Retinal pigment epithelial cell (primary cell): Measurements from ENCODE around the gene FBN1.

Experiments
- DNase-seq: peaks from one replicate; pipeline ENCODE4 v3.0.0-alpha.2; 2010; ENCODE audit warnings: low read depth
- H3K4me3 ChIP-seq: 2 replicates; pipeline ENCODE4 v1.5.1; 2011; ENCODE audit warnings: mild to moderate bottlenecking, low read length, control low read depth, moderate library complexity
- CTCF ChIP-seq: conservative IDR thresholded peaks from 2 replicates; pipeline ENCODE4 v1.5.1; 2011; ENCODE audit warnings: low read depth, low read length, control low read depth, inconsistent platforms

The FBN1 gene

DNA sequence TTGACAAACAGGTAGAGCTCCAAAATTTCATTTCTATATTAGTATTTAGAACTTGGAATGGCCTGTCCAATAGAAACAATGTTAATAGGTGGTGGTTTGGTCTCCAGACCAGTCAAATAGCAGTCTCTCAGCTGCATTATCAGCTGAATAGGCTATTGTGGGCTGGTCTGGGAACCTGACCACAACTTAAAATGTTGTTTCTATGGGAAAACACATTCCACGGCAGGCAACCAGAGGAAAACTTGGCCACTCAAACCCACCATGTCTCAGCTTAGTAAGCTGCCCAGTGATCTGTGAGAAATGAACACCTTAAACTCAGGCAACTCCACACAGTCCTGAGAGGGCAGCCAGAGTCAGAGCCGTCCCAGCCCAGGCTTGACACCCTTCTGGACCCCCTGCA lies 20.4 kb downstream of the FBN1 start:
- TF ChIP-seq CTCF: no peak
- DNase-seq: no peak
- no peak overlapping the region for H3K4me3 ChIP-seq

DNA sequence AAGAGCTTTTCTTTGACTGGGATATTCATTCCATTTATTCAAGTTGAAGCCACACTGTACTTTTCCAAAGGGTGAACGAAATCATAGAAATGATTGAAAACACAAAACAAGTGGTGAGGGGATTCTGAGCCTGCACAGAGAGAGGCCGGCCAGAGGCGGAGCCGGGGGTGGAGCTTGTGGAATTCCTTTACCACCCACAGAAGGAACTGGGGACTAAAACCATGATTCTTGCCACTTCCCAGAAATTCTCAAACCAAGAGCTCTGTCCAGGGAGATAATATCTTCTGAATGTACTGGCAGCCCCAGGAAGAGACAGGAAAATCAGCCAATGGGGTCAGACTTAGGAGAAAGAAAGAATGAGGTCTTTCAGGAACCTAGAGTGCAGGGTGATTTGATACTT lies 20.8 kb downstream of the FBN1 start:
- no peak overlapping the region for H3K4me3 ChIP-seq
- DNase-seq: no peak
- TF ChIP-seq CTCF: no peak

DNA sequence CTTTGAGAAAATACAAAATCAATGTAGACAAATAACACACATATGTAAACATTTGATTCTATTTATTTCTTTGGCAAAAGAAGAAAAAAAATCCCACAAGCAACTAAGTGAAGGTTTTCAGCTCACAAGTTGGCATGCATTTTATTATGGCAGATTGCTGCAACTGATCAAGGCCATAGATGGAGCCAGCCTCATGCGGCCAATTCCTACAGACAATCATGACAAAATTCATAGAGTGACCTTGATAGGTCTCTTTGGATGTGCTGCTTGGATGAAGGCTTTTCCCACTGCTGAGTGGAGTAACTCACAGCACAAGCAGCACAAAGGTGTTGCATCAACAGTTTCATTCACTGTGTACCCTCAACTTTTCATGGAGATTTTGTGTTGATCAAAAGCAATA lies 22.1 kb downstream of the FBN1 start:
- no peak overlapping the region for H3K4me3 ChIP-seq
- no peak for TF ChIP-seq CTCF
- no peak for DNase-seq

DNA sequence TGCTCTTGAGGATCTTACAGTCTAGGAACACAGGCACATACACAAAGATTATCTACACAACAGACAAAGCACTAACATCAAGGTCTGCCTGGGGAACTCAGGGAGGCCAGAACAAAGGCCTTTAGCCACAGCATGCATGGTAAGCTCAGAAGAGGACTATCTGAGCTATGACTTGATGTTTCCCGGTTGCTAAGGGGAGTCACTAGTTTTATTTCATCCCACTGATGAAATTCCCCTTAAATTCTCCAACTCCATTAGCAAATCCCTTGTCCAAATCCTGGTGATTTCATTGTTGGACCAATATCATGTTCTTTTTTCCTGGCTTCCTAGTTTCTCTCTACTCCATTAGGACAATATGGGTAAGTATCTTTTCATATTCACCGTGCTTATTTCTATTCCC lies 23.3 kb downstream of the FBN1 start:
- no peak for DNase-seq
- H3K4me3 ChIP-seq: no peak overlapping the region
- no peak for TF ChIP-seq CTCF

DNA sequence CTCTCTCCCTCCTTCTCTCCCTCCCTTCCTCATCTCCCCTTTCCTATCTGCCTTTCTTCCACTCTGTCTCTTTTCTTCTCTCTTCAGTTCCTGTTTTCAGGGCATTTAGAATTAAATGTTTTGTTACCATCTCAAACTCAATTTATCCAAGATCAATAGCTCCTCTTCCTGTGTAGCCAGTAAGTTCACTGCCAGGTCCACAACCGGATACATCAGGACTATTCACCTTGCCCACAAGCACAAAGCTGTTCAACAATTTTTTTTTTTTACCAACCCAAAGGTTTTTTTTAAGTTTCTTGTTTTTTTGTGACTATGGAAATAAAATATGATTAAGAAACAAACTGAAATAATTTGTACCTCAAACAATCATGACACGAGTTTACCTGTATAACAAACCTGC lies 26.1 kb downstream of the FBN1 start:
- DNase-seq: no peak
- TF ChIP-seq CTCF: no peak
- no peak overlapping the region for H3K4me3 ChIP-seq

- TF ChIP-seq CTCF: no peak
- no peak overlapping the region for H3K4me3 ChIP-seq
- DNase-seq: no peak
Measured at GRCh38 chr15:48617619-48618018, 27.9 kb downstream of the FBN1 start.

GRCh38 chr15:48616216-48616615 lies 29.3 kb downstream of the FBN1 start:
- no peak for DNase-seq
- H3K4me3 ChIP-seq: no peak overlapping the region
- no peak for TF ChIP-seq CTCF
